Right cardiac atrium (tissue), 5 donors: Measurements from ENCODE around the gene FAM13B. TPM values are rescaled to one million over a fixed set of nuclear protein-coding genes. Genes with fewer than 3 reads are reported as not detected.

Experiments
- ATAC-seq, 2 donors: fragments of 200-7000 bp; cut with Tn5 transposase; one replicate each; pipeline versions ENCODE4 v1.8.0 to v1.9.1; 2020; ENCODE audit warnings: moderate library complexity in 2 of 2, mild to moderate bottlenecking in 1 of 2
- DNase-seq, 3 donors: peaks; one replicate each; pipeline ENCODE4 v3.0.0-alpha.2; 2020
- H3K27ac ChIP-seq: one replicate; pipeline ENCODE4 v1.5.1; 2013; ENCODE audit warnings: mild to moderate bottlenecking, low read length, control low read depth, moderate library complexity
- H3K27me3 ChIP-seq: one replicate; pipeline ENCODE4 v1.6.1; 2013; ENCODE audit not compliant: control insufficient read depth, insufficient read depth
- H3K4me1 ChIP-seq: one replicate; pipeline ENCODE4 v1.6.1; 2013; ENCODE audit warnings: low read length; ENCODE audit not compliant: control insufficient read depth, insufficient read depth
- H3K4me3 ChIP-seq: one replicate; pipeline ENCODE4 v1.5.1; 2013; ENCODE audit warnings: low read length, control low read depth
- H3K9me3 ChIP-seq: one replicate; pipeline ENCODE4 v1.6.1; 2013; ENCODE audit warnings: low read length; ENCODE audit not compliant: control insufficient read depth
- WGBS: extraction: QIAGEN DNeasy Blood & Tissue Kit; methylation state at CpG from one replicate; pipeline ENCODE4 v1.1.7; 2013; 5-methylcytosine and 5-hydroxymethylcytosine counted together
- intact Hi-C, 4 donors: fragments of 100-400 bp; cut with DNase I; formaldehyde crosslinking; loops; one replicate each; pipeline versions ENCODE4 v1.11.0 to v1.14.0; 2022 to 2023
- polyA plus RNA-seq: library from polyadenylated mRNA; stranded (reverse); fragments of 200-250 nt; gene quantifications from one replicate; pipeline ENCODE4 v1.2.3, GENCODE V29; 2013
- total RNA-seq, 4 donors: library from RNA; stranded (reverse); fragmentation: NEBNext Ultra II Directional; extraction: Animal tissue kit (Norgen Biotek cat#: 25700); gene quantifications; one replicate each; pipeline ENCODE4 v1.2.1, GENCODE V29; 2021
- donor health status: healthy with polysubstance abuse.
- donor health status: DM: no; HTN: yes; CAD: no.
- donor health status: DM: no; HTN: no; CAD: no.
- donor health status: DM: no; HTN: yes; CAD: no; lungs with severe emphysema.
- donor health status: DM: yes; HTN: yes; CAD: no.

The FAM13B gene
- total and polyA plus RNA-seq, 5 donors, result 11.2 to 71.6 (median 52.7) TPM

DNA sequence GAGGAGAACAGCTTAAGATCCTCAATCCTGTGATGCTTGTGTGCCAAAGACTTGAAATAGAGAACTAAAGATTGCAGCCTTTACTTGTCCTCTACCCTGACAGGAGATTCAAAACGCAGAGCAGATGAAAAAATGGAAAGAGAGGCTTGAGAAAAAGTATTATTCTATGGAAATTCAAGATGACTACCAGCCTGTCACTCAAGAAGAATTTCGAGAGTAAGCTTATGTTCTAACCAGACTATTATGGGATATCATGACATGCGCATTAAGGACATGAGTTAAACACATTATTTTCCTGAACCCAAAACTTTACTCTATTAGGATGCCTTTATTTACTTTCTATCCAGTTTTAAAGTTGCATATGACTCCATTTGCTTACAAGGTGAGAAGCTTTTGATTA, 97.2 kb downstream of the FAM13B start:
- Histone ChIP-seq H3K27ac (no peak overlapping the region), H3K4me1 (no peaks in the 10 kb centered on the region), H3K27me3 (no peaks in the 10 kb centered on the region), H3K4me3 (no peak overlapping the region), H3K9me3 (no peaks in the 10 kb centered on the region)
- intact Hi-C loops, result loop anchor here in 1 of 4 donors (10.0 kb wide), 1 partner anchor 49 kb away; no protein-coding TSS in a partner anchor
- DNase-seq (no peak), ATAC-seq (no peak)
- 80% methylated on average over 3 of the region's 3 CpGs for WGBS

DNA sequence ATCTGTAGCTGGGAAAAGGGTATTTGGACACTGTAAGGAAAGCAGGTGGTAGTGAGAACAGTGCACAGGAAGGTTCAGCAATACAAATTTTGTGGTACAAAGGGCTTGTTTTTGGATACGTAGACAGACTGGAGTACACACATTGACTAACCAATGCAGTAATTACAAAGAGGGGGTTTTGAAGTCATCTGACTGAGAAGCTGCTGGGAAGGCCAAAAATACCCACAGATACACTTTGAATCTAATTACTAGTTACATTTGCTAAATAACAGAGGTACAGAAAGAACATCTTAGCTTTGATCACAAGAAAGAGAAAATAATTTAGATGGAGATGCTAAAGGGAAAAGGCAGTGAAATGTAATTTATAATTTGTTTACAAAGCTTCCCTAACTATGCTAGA, 97.7 kb downstream of the FAM13B start:
- H3K27me3 ChIP-seq, result no peaks in the 10 kb centered on the region
- H3K4me3 ChIP-seq, result no peak overlapping the region
- no peak overlapping the region for H3K27ac ChIP-seq
- intact Hi-C loops, result loop anchor here in 1 of 4 donors (10.0 kb wide), 1 partner anchor 50 kb away; no protein-coding TSS in a partner anchor
- 62% methylated on average over 1 of the region's 1 CpG for WGBS
- ATAC-seq, result no peak
- H3K9me3 ChIP-seq, result no peaks in the 10 kb centered on the region
- H3K4me1 ChIP-seq, result no peaks in the 10 kb centered on the region
- no peak for DNase-seq

DNA sequence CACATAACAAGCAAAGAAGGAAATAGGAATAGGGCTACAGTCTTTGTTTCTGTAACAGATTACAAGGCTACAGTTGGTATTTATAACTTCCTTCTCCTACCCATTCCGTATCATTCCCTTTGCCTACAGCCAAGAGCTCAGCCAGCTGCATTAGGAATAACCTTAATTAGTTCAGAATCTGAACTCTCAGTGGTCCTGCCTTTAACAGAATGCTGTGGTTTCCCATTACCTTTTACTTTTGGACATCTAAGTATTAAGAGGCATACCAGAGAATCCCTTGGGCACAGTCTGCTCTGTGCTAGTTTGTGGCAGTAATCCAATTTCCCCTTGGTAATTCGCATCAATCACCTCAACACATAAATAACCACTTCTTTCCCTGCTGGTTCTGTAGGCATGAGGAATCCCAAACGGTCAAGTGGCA, 99.4 kb downstream of the FAM13B start:
- Histone ChIP-seq H3K27me3 (no peaks in the 10 kb centered on the region), H3K27ac (peak overlapping the region; percentile 62), H3K4me1 (no peaks in the 10 kb centered on the region), H3K4me3 (no peak overlapping the region), H3K9me3 (no peaks in the 10 kb centered on the region)
- intact Hi-C loops, result loop anchor here in 1 of 4 donors (10.0 kb wide), 1 partner anchor 51 kb away; no protein-coding TSS in a partner anchor
- DNase-seq (no peak), ATAC-seq (peak; percentile 34 to 47)
- 26% methylated on average over 3 of the region's 3 CpGs for WGBS

DNA sequence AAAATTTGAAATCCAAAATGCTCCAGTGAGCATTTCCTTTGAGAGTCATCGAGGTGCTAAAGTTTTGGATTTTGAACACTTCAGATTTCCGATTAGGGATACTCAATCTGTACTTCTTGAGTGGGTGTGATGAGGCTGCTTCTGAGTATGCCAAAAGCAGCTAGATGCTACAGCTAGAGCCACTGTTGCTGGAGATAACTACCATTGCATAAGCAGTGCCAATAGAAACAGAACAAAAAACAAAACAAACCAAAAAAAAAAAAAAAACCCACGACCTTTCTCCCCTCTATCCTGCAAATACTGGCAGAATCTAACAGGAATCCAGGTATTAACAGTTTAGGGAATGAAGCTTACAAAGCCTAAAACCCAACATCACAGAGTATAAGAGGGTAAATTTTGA, 100.1 kb downstream of the FAM13B start:
- ATAC-seq (peak; percentile 82 to 90), DNase-seq (no peak)
- H3K4me1 ChIP-seq, result no peaks in the 10 kb centered on the region
- H3K27ac ChIP-seq, result no peak overlapping the region
- no peaks in the 10 kb centered on the region for H3K9me3 ChIP-seq
- H3K27me3 ChIP-seq, result no peaks in the 10 kb centered on the region
- H3K4me3 ChIP-seq, result no peak overlapping the region
- intact Hi-C loops, result loop anchor here in 1 of 4 donors (10.0 kb wide), 1 partner anchor 52 kb away; no protein-coding TSS in a partner anchor
- 23% methylated on average over 3 of the region's 3 CpGs for WGBS

DNA sequence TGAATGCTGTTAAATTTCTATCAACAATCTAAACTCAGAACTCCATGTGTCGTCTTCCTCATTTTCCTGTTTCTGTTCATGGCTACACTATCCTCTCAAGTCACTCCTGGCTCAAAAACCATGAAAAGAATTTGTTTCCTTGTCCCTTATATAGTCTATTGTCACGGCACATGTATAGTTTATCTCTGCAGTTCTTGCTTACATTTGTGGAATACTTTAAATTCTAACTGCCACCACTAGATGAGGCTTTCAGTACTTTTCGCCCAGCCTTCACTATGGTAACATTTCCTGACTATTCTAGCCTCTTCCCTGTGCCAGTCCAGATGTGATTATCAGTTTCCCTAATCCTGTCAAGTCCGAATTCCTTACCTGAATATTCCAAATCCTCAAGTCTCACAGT, 109.0 kb downstream of the FAM13B start:
- Histone ChIP-seq H3K4me1 (no peaks in the 10 kb centered on the region), H3K27me3 (no peaks in the 10 kb centered on the region), H3K27ac (no peak overlapping the region), H3K4me3 (no peak overlapping the region), H3K9me3 (no peaks in the 10 kb centered on the region)
- intact Hi-C loops, result no loop called here
- 33% methylated on average over 4 of the region's 4 CpGs for WGBS
- no peak for ATAC-seq
- no peak for DNase-seq

DNA sequence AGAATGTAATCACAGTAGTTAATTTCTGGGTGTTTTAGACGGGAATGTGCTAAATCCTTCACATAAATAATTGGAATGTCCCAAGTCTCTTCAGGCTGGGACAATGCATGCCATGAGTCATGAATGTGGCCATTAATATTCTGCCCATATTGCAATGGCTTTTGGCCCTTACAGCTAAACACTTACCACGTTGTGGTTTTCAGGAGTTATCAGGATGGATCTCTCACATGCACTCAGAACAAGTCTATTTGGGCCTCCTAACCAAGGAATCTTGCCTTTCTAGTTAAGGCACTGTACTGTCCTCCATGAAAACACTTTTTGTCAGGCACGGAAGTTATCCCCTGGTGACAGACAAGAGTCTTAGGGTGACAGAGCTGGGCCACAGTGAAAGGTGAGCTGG, 110.9 kb downstream of the FAM13B start:
- H3K27me3 ChIP-seq, result no peaks in the 10 kb centered on the region
- WGBS, result 67% methylated on average over 3 of the region's 3 CpGs
- no peak overlapping the region for H3K4me3 ChIP-seq
- no peaks in the 10 kb centered on the region for H3K4me1 ChIP-seq
- H3K27ac ChIP-seq, result no peak overlapping the region
- DNase-seq (no peak), ATAC-seq (no peak)
- intact Hi-C loops, result no loop called here
- no peaks in the 10 kb centered on the region for H3K9me3 ChIP-seq

DNA sequence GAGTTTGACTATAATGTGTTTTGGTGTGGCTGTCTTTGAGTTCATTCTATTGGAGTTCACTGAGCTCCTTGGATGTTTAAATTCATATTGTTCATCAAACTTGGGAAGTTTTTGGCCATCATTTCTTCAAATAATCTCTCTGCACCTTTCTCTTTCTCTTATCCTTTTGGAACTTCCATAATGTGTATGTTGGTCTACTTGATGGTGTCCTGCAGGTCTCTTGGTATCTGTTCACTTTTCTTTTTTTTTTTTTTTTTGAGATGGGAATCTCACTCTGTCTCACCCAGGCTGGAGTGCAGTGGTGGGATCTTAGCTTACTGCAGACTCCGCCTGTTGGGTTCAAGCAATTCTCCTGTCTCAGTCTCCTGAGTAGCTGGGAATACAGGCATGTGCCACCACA, 116.0 kb downstream of the FAM13B start:
- no peaks in the 10 kb centered on the region for H3K4me1 ChIP-seq
- no peak overlapping the region for H3K27ac ChIP-seq
- no peak overlapping the region for H3K4me3 ChIP-seq
- 52% methylated on average over 1 of the region's 1 CpG for WGBS
- intact Hi-C loops, result no loop called here
- H3K27me3 ChIP-seq, result no peaks in the 10 kb centered on the region
- DNase-seq (no peak), ATAC-seq (no peak)
- H3K9me3 ChIP-seq, result no peaks in the 10 kb centered on the region

DNA sequence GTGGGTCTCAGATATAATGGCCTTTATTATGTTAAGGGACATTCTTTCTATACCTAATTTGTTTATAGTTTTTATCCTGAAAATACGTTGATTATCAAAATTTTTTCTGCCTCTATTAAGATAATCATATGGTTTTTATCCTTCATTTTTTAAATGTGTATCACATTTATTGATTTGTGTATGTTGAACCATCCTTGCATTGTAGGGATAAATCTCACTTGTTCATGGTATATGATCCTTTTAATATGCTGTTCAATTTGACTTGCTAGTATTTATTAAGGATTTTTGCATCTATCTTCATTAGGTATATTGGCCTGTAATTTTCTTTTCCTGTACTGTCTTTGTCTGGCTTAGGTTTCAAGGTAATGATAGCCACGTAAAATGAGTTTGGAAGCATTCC, 118.1 kb downstream of the FAM13B start:
- DNase-seq (no peak), ATAC-seq (no peak)
- Histone ChIP-seq H3K4me1 (no peaks in the 10 kb centered on the region), H3K4me3 (no peak overlapping the region), H3K27ac (no peak overlapping the region), H3K9me3 (no peaks in the 10 kb centered on the region), H3K27me3 (no peaks in the 10 kb centered on the region)
- intact Hi-C loops, result no loop called here
- 90% methylated on average over 2 of the region's 2 CpGs for WGBS

DNA sequence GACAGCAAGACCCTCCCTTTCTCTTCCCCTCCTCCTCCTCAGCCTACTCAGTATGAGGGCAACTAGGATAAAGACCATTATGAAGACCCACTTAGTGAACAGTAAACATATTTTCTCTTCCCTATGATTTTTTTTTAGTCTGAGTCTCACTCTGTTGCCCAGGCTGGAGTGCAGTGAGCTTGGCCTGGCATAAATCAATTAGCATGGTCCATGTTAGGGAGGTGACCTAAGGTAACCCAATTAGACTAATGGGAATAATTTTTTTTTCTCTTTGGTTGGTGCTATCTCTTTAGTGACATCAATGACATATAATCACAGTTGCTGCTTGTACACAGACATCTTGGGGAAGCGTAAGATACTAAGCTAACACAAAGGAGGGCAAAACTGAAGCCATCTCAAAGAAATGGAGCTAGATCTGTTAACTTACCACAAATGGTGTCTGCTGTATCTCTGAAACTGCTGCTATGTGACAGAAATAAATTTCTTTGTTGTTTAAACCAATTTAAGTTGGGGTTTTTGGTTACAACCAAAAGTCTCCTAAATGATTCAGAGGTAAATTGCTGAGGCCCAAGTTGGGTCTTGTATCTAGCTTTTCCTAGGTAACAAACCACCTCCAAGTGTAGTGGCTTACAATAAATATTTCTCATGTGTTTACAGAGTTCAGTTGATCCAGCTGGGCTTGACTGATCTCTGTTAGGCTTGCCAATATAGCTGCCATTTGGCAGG, 130.3 kb downstream of the FAM13B start:
- H3K4me1 ChIP-seq, result no peaks in the 10 kb centered on the region
- H3K27me3 ChIP-seq, result no peaks in the 10 kb centered on the region
- ATAC-seq (no peak), DNase-seq (no peak)
- 92% methylated on average over 1 of the region's 1 CpG for WGBS
- H3K9me3 ChIP-seq, result no peaks in the 10 kb centered on the region
- intact Hi-C loops, result no loop called here
- no peak overlapping the region for H3K27ac ChIP-seq
- no peak overlapping the region for H3K4me3 ChIP-seq

DNA sequence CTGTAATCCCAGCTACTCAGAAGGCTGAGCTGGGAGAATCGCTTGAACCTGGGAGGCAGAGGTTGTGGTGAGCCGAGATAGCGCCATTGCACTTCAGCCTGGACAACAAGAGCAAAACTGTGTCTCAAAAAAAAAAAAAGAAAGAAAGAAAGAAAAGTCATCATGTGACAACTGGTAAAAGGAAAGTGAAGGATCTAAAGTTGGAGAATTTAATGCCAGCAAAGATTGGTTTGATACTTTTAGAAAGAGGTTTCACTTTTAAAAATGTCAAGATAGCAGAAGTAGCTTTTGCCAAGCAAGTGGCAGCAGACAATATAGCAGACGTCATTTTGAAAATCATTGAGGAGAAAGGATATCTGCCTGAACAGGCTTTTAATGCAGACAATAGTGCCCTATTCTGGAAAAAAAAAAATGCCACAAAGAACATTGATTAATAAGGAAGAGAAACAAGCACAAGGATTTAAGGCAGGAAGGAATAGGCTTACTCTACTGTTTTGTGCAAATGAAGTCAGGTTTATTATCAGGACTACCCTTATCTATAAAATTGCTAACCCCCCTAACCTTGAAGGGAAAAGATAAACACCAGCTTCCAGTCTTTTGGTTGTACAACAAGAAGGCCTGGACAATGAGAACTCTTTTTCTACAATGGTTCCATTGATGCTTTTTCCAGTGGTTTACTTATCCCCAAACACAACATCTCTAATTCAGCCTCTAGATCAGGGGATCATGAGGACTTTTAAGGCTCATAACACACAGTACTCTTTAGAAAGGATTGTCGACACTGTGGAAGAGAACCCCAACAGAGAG, 131.7 kb downstream of the FAM13B start:
- WGBS, result 60% methylated on average over 5 of the region's 5 CpGs
- Histone ChIP-seq H3K4me3 (no peak overlapping the region), H3K4me1 (no peaks in the 10 kb centered on the region), H3K9me3 (no peaks in the 10 kb centered on the region), H3K27me3 (no peaks in the 10 kb centered on the region), H3K27ac (no peak overlapping the region)
- DNase-seq (no peak), ATAC-seq (no peak)
- intact Hi-C loops, result no loop called here

DNA sequence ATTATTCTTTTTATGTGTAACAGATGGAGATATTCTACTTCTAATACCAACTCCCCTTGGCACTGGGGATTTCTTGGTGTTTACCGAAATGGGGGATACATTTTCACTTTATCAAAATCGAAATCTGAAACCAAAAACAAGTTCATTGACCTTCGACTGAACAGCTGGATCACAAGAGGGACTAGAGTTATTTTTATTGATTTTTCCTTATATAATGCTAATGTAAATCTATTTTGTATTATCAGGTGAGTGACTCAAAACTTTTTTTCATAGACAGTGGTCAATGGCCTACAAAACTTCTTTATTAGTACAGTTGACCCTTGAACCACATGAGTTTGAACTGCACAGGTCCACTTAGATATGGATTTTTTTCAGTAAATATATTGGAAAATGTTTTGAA, 133.4 kb downstream of the FAM13B start:
- Histone ChIP-seq H3K27ac (no peak overlapping the region), H3K4me3 (no peak overlapping the region), H3K27me3 (no peaks in the 10 kb centered on the region), H3K9me3 (no peaks in the 10 kb centered on the region), H3K4me1 (no peaks in the 10 kb centered on the region)
- WGBS, result 88% methylated on average over 3 of the region's 3 CpGs
- DNase-seq, result no peak
- ATAC-seq, result no peak
- intact Hi-C loops, result no loop called here
